Myocyte (in vitro differentiated cells): Measurements from ENCODE around the gene LASP1NB.
A peak's percentile ranks its signal among the peaks of the same experiment; 100 is the strongest.
"Not testable (repeated sequence)": the region's sequence is repeated elsewhere in the genome, so short reads cannot be mapped to it uniquely, and the experiment has no call there.

Source experiments
- DNase-seq: peaks from one replicate; pipeline ENCODE4 v3.0.0-alpha.2; 2012; ENCODE audit warnings: low read depth

Gene LASP1NB

GRCh38 chr17:38896346-38896954 lies 29.0 kb upstream of the LASP1NB start:
- DNase-seq: no peak

- peak; percentile 95 for DNase-seq
Observed at GRCh38 chr17:38897176-38897575, 28.2 kb upstream of the LASP1NB start.

GRCh38 chr17:38897671-38898290 lies 27.6 kb upstream of the LASP1NB start:
- no peak for DNase-seq

GRCh38 chr17:38898291-38898679 lies 27.1 kb upstream of the LASP1NB start:
- DNase-seq: peak; percentile 62

DNA sequence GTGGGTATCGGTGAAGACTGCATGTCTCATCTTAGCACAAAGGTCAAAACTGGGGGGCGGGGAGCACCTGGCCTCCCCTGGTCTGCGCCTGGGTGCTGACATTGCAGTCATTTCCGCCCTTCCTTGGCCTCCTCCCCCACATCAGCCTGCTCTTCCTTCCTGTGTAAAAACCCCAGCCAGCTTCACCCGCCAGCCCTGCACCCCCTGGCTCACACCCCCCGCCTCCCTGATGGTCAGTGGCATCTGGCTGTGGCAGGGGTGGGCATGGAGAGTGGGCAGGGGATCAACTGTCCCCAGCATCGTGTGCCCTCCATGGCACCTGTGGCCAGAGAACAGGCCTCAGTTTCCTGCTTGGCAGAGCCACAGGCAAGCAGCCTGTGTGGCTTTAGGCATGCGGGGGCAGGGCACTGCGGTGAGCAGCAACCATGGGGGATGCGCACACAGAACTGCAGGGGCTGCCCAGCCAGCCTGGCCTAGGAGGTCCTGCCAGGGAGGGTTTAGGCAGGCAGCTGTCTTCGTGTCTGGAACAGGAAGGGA lies 26.5 kb upstream of the LASP1NB start:
- peak; percentile 97 for DNase-seq

DNA sequence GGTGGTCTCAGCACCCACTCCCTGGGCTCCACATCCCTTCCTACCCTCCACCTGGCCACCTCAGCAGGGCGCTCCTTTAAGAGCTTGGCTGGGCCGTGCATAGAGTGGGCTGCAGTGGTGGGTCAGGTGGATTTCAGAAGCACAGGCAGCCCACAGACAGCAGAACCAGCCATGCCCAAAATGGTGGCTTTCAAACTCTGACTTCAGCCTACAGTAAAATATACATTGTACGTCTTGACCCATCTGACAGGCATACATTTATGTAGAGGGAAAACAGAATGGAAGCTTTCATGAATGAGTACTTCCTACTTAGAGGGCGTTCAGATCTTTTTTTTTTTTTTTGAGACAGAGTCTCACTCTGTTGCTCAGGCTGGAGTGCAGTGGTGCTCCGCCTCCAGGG lies 26.0 kb upstream of the LASP1NB start:
- DNase-seq: no peak

- DNase-seq: peak; percentile 98
Observed at GRCh38 chr17:38900978-38901656, 24.3 kb upstream of the LASP1NB start.

GRCh38 chr17:38903404-38903803 lies 22.0 kb upstream of the LASP1NB start:
- DNase-seq: no peak

GRCh38 chr17:38904892-38905291 lies 20.5 kb upstream of the LASP1NB start:
- no peak for DNase-seq

DNA sequence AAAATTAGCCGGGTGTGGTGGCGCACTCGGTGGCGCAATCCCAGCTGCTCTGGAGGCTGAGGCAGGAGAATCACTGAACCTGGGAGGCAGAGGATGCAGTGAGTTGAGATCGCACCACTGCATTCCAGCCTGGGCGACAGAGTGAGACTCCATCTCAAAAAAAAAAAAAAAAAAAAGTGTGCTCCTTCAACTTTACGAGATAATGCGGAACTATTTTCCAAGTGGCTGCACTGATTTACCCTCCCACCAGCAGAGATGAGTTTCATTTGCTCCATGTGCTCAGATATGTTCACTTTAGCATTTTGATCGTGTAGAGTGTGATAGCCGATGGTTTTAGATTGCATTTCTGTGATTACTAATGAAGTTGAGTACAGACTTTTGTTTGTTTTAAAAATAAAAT lies 20.0 kb upstream of the LASP1NB start:
- no peak for DNase-seq

- no peak for DNase-seq
Observed at GRCh38 chr17:38906460-38907228, 18.8 kb upstream of the LASP1NB start.

GRCh38 chr17:38907930-38908675 lies 17.3 kb upstream of the LASP1NB start:
- no peak for DNase-seq

DNA sequence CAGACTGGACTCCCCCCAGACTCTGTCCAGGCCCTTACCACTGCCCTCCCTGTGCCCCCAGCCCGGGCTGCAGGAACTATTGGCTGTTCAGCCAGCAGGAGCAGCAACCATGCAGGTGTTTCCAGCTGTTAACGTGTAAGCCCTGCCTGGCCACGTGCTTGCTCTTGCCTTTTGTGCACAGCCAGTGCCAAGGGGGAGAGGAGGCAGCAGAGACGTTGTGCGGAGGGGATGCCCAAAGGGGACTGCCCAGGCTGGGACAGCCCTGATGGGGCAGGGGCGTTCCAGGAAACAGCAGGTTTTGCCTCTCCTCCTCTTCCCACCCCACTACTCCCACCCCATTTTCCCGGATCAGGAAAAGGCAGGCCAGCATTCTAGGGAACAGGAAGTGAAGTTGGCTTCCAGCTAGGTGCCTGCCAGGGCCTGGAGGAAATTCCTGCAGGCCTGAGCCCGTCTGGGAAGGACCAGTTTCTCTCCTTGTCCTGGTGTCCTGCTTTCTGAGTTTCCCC lies 16.7 kb upstream of the LASP1NB start:
- no peak for DNase-seq

DNA sequence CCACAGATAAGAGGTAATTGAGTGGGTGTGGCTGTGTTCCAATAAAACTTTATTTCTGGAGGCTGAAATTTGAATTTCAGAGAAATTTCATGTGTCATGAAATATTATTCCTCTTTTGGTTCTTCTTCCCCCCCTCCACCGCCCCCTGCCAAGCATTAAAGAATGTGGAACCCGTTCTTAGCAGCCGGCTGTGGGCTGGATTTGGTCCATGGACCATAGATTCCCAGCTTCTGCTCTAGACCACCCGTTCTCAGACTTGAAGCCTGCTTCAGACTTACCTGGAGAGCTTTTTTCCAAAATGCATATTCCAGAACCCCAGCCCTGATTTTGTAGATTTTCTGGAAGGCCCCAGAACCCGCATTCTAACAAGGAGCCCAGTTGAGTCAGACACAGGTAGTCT lies 15.1 kb upstream of the LASP1NB start:
- DNase-seq: no peak

GRCh38 chr17:38911081-38911730 lies 14.2 kb upstream of the LASP1NB start:
- DNase-seq: no peak

GRCh38 chr17:38911731-38912081 lies 13.7 kb upstream of the LASP1NB start:
- not testable (repeated sequence) for DNase-seq

DNA sequence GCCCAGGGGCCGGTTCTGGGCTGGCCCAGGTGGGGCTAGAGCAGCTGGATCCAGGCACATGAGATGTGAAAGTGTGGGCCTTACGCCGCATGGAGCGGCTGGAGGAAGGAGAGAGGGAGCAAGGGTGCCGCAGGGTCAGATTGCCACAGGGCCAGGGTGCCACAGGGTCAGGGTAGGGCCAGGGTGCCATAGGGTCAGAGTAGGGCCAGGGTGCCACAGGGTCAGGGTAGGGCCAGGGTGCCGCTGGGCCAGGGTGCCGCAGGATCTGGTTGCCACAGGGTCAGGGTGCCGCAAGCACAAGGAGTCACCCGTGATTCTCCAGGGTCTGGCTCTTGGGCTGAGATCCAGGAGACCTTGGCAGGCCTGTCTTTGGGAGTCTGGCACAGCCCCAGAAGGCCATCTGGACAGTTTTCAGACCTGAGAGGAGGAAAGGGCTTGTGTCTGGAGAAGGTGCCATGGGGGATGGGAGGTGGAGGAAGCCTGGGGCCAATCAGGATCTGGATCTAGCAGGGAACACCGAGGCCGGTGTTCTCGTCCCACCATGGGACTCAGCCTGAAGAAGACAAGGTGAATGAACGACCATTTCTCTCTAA lies 13.1 kb upstream of the LASP1NB start:
- peak; percentile 48 for DNase-seq

GRCh38 chr17:38914741-38915638 lies 10.4 kb upstream of the LASP1NB start:
- no peak for DNase-seq

GRCh38 chr17:38915639-38915995 lies 9.8 kb upstream of the LASP1NB start:
- DNase-seq: no peak
